ENCODE measurements around the gene CCDC175. TPM values are rescaled to one million over a fixed set of nuclear protein-coding genes. Genes with fewer than 3 reads are reported as not detected.

The CCDC175 gene
- total and polyA plus RNA-seq, 2 donors (not counting 3 experiments of a cell fraction or from before 2014, with no cell fraction given) = not detected

- dilution Hi-C loops (cut with MboI; ENCODE audit: extremely low pct_ligation_motif_present, low sequenced_read_pairs) (no loop called here), intact Hi-C loops (cut with micrococcal nuclease) (loop anchor here (1.0 to 5.0 kb wide), 5 partner anchors 17 to 765 kb away; partner anchors contain the start of genes GPR135, PCNX4 and PPM1A)
- Histone ChIP-seq H3K9me3 (replicated peaks; ENCODE audit: control insufficient read depth, insufficient read depth, low read length) (no peaks in the 10 kb centered on the region), H3K9me1 (replicated peaks; ENCODE audit: control insufficient read depth, extremely low read depth, insufficient read depth, low read length) (no peaks in the 10 kb centered on the region), H3K4me1 (ENCODE audit: control insufficient read depth, extremely low read depth, insufficient read depth, low read length) (peaks cover 31% of the 10 kb centered on the region), H2AFZ (ENCODE audit: low read depth, low read length) (no peak overlapping the region), H3K79me2 (ENCODE audit: control insufficient read depth, insufficient read depth, low read length) (peaks cover 66% of the 10 kb centered on the region), H4K20me1 (replicated peaks; ENCODE audit: control insufficient read depth, extremely low read depth, insufficient read depth, low read length) (no peaks in the 10 kb centered on the region), H3K27me3 (ENCODE audit: control insufficient read depth in 2 of 2, insufficient read depth in 2 of 2, low read length in 2 of 2) (no peaks in the 10 kb centered on the region), H3K36me3 (ENCODE audit: control insufficient read depth in 2 of 2, extremely low read depth in 1 of 2, insufficient read depth in 2 of 2, low read length in 2 of 2) (peaks cover 0 to 2% of the 10 kb centered on the region in 2 experiments), H3K4me3 (replicated peaks in 1 of 3; ENCODE audit: insufficient read depth in 1 of 3, low read depth in 1 of 3, low read length in 3 of 3) (peak overlapping the region in 2 of 3 experiments; percentile 24 to 98), H3K4me2 (ENCODE audit: insufficient read depth, low read length) (peak overlapping the region; percentile 93), H3K27ac (ENCODE audit: insufficient read depth, low read depth, low read length) (peak overlapping the region; percentile 80), H3K9ac (replicated peaks; ENCODE audit: extremely low read depth, insufficient read depth, low read length) (peak overlapping the region; percentile 97)
- ChIA-PET POLR2A (no interaction called here), CTCF (interaction anchor here (0.8 to 2.5 kb wide), 3 partner anchors 9 to 18 kb away, joined by 3 to 18 read pairs (median 6); no protein-coding TSS in a partner anchor)
- no peak for TF ChIP-seq GATA2 (IDR thresholded peaks at IDR 0.05; ENCODE audit: insufficient read depth, insufficient read length, low read depth, low read length)
- no peak for TF ChIP-seq MYC (IDR thresholded peaks at IDR 0.05; ENCODE audit: low read depth, low read length)
- TF ChIP-seq, protein P1, sequence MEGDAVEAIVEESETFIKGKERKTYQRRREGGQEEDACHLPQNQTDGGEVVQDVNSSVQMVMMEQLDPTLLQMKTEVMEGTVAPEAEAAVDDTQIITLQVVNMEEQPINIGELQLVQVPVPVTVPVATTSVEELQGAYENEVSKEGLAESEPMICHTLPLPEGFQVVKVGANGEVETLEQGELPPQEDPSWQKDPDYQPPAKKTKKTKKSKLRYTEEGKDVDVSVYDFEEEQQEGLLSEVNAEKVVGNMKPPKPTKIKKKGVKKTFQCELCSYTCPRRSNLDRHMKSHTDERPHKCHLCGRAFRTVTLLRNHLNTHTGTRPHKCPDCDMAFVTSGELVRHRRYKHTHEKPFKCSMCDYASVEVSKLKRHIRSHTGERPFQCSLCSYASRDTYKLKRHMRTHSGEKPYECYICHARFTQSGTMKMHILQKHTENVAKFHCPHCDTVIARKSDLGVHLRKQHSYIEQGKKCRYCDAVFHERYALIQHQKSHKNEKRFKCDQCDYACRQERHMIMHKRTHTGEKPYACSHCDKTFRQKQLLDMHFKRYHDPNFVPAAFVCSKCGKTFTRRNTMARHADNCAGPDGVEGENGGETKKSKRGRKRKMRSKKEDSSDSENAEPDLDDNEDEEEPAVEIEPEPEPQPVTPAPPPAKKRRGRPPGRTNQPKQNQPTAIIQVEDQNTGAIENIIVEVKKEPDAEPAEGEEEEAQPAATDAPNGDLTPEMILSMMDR (IDR thresholded peaks at IDR 0.05; ENCODE audit: extremely low read depth in 1 of 2, insufficient read depth in 1 of 2, low read depth in 1 of 2, low read length in 2 of 2) = no peak
- TF ChIP-seq FOS (IDR thresholded peaks at IDR 0.05; ENCODE audit: borderline replicate concordance, insufficient read depth, low read length) = no peak
- TF ChIP-seq POLR2A (IDR thresholded peaks at IDR 0.05; ENCODE audit: low read depth, low read length) = no peak
- TF ChIP-seq POLR2AphosphoS5 (IDR thresholded peaks at IDR 0.05; ENCODE audit: insufficient read depth, low read depth, low read length) = no peak
- TF ChIP-seq, protein P2, sequence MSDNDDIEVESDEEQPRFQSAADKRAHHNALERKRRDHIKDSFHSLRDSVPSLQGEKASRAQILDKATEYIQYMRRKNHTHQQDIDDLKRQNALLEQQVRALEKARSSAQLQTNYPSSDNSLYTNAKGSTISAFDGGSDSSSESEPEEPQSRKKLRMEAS (IDR thresholded peaks at IDR 0.05; ENCODE audit: insufficient read depth, insufficient read length) = no peak
- TF ChIP-seq EZH2 (IDR thresholded peaks at IDR 0.05; ENCODE audit: borderline replicate concordance, low read depth, low read length, severe bottlenecking) = no peak
- TF ChIP-seq JUN (IDR thresholded peaks at IDR 0.05; ENCODE audit: borderline replicate concordance, insufficient read depth, insufficient read length, low read depth) = no peak
- no TSS peak for BruUV-seq (replicated peaks)
- peak; percentile 5 for DNase-seq (ENCODE audit: low read depth, low spot score)
- FAIRE-seq = no peak
Measured at GRCh38 chr14:59481871-59482540, 94.6 kb downstream of the CCDC175 start.

Measured in endothelial cell of umbilical vein (primary cell).